Breast epithelium (tissue), 3 donors: ENCODE results near the gene SMARCC2.

Source experiments
- POLR2A ChIP-seq: fragments of 450-650 bp; IDR thresholded peaks from one replicate; pipeline ENCODE4 v1.6.1; 2016; ENCODE audit warnings: antibody characterized with exemption, mild to moderate bottlenecking, moderate library complexity
- POLR2AphosphoS5 ChIP-seq, 3 donors: sonication (generic); formaldehyde crosslinking; IDR thresholded peaks; one replicate each; pipeline ENCODE4 v1.6.1; 2017; ENCODE audit warnings: antibody characterized with exemption in 3 of 3
- TF ChIP-seq, protein P1 (sequence below), 3 donors: fragments of 450-650 bp; IDR thresholded peaks; one replicate each; pipeline ENCODE4 v1.5.1; 2016 to 2017; ENCODE audit warnings: antibody characterized with exemption in 3 of 3, mild to moderate bottlenecking in 3 of 3, moderate library complexity in 3 of 3

DNA sequence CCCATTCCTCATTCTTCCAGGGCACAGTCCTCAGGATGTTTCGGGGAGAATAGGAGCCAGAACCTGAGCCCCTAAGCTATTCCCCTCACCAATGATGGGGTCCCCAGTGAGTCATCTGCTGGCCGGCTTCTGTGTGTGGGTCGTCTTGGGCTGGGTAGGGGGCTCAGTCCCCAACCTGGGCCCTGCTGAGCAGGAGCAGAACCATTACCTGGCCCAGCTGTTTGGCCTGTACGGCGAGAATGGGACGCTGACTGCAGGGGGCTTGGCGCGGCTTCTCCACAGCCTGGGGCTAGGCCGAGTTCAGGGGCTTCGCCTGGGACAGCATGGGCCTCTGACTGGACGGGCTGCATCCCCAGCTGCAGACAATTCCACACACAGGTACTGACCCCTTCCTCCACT, 41.9 kb upstream of the SMARCC2 start:
- TF ChIP-seq, protein P1, sequence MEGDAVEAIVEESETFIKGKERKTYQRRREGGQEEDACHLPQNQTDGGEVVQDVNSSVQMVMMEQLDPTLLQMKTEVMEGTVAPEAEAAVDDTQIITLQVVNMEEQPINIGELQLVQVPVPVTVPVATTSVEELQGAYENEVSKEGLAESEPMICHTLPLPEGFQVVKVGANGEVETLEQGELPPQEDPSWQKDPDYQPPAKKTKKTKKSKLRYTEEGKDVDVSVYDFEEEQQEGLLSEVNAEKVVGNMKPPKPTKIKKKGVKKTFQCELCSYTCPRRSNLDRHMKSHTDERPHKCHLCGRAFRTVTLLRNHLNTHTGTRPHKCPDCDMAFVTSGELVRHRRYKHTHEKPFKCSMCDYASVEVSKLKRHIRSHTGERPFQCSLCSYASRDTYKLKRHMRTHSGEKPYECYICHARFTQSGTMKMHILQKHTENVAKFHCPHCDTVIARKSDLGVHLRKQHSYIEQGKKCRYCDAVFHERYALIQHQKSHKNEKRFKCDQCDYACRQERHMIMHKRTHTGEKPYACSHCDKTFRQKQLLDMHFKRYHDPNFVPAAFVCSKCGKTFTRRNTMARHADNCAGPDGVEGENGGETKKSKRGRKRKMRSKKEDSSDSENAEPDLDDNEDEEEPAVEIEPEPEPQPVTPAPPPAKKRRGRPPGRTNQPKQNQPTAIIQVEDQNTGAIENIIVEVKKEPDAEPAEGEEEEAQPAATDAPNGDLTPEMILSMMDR (IDR thresholded peaks at IDR 0.05), result no peak
- no peak for TF ChIP-seq POLR2A
- no peak for TF ChIP-seq POLR2AphosphoS5 (IDR thresholded peaks at IDR 0.05)
